Activated CD4-positive, alpha-beta memory T cell treated with anti-CD3 and anti-CD28 coated beads for 36 hours (primary cell): Measurements from ENCODE around the gene ZCRB1. TPM values are rescaled to one million over a fixed set of nuclear protein-coding genes. Genes with fewer than 3 reads are reported as not detected.
A peak's percentile ranks its signal among the peaks of the same experiment; 100 is the strongest.

Experiments used
- CTCF ChIA-PET: fragments of 350-600 bp; sonication (Branson Sonifier 250); formaldehyde crosslinking; loops from one replicate; lab custom pipeline; 2021; ENCODE audit warnings: antibody characterized with exemption, inconsistent platforms; lab: Charles Lee
- POLR2A ChIA-PET: fragments of 350-600 bp; sonication (Branson Sonifier 250); formaldehyde crosslinking; loops from one replicate; lab custom pipeline; 2021; ENCODE audit warnings: antibody characterized with exemption; lab: Charles Lee
- DNase-seq: peaks from one replicate; pipeline ENCODE4 v3.0.0-alpha.2; 2020
- H3K27ac Mint-ChIP-seq: one replicate; pipeline ENCODE4 v1.8.0; 2021; ENCODE audit warnings: mixed read lengths
- H3K27me3 Mint-ChIP-seq: one replicate; pipeline ENCODE4 v1.8.0; 2021; ENCODE audit warnings: mixed read lengths
- H3K36me3 Mint-ChIP-seq: one replicate; pipeline ENCODE4 v1.8.0; 2021; ENCODE audit warnings: mixed read lengths
- H3K4me1 Mint-ChIP-seq: one replicate; pipeline ENCODE4 v1.8.0; 2021; ENCODE audit warnings: low read depth, mixed read lengths
- H3K4me3 Mint-ChIP-seq: one replicate; pipeline ENCODE4 v1.8.0; 2021; ENCODE audit warnings: mild to moderate bottlenecking, mixed read lengths
- H3K9me3 Mint-ChIP-seq: one replicate; pipeline ENCODE4 v1.8.0; 2021; ENCODE audit warnings: mixed read lengths
- intact Hi-C: fragments of 100-400 bp; cut with micrococcal nuclease; formaldehyde crosslinking; loops from one replicate; pipeline ENCODE4 v1.15.1; 2023
- total RNA-seq, 2 experiments: library from RNA; stranded (reverse); gene quantifications; one replicate each; pipeline ENCODE4 v1.2.3, GENCODE V29; 2021

ZCRB1 gene
- total RNA-seq, 2 experiments from 2014 or later, result 80.1 to 88.1 TPM

GRCh38 chr12:42326541-42327226 is 790 bp upstream of the ZCRB1 start:
- intact Hi-C loops, result loop anchor here (1.0 to 5.0 kb wide), 8 partner anchors 16 to 228 kb away; no protein-coding TSS in a partner anchor
- Mint-ChIP-seq H3K4me3 (peak overlapping the region; percentile 91), H3K27ac (peak overlapping the region; percentile 91), H3K9me3 (no peaks in the 10 kb centered on the region), H3K36me3 (peaks cover 11% of the 10 kb centered on the region), H3K27me3 (no peaks in the 10 kb centered on the region), H3K4me1 (peaks cover 46% of the 10 kb centered on the region)
- ChIA-PET CTCF (interaction anchor here (0.9 to 2.8 kb wide), 4 partner anchors 9 to 200 kb away, joined by 3 to 8 read pairs (median 4); partner anchors contain the start of gene GXYLT1), POLR2A (interaction anchor here (0.6 to 1.6 kb wide), 2 partner anchors 18 to 28 kb away, joined by 3 to 7 read pairs; no protein-coding TSS in a partner anchor)
- DNase-seq, result peak; percentile 25

- no peak for DNase-seq
- Mint-ChIP-seq H3K36me3 (peaks cover 16% of the 10 kb centered on the region), H3K4me1 (peaks cover 36% of the 10 kb centered on the region), H3K9me3 (no peaks in the 10 kb centered on the region), H3K27me3 (no peaks in the 10 kb centered on the region), H3K4me3 (peak overlapping the region; percentile 91), H3K27ac (peak overlapping the region; percentile 91)
- intact Hi-C loops, result loop anchor here (5.0 kb wide), 1 partner anchor 37 kb away; no protein-coding TSS in a partner anchor
- CTCF ChIA-PET, result interaction anchor here (0.6 to 2.8 kb wide), 3 partner anchors 21 to 89 kb away, joined by 3 to 8 read pairs (median 3); no protein-coding TSS in a partner anchor
- POLR2A ChIA-PET, result interaction anchor here (1.6 kb wide), 1 partner anchor 20 kb away, joined by 3 read pairs; no protein-coding TSS in a partner anchor
Observed at GRCh38 chr12:42325326-42325652, 605 bp downstream of the ZCRB1 start.

GRCh38 chr12:42323856-42324255 is 2.0 kb downstream of the ZCRB1 start:
- Mint-ChIP-seq H3K27ac (no peak overlapping the region), H3K9me3 (no peaks in the 10 kb centered on the region), H3K4me3 (no peak overlapping the region), H3K36me3 (peaks cover 16% of the 10 kb centered on the region), H3K4me1 (peaks cover 28% of the 10 kb centered on the region), H3K27me3 (no peaks in the 10 kb centered on the region)
- no peak for DNase-seq
- intact Hi-C loops, result no loop called here
- ChIA-PET POLR2A (no interaction called here), CTCF (interaction anchor here (1.1 to 1.5 kb wide), 2 partner anchors 8 to 19 kb away, joined by 3 to 5 read pairs; no protein-coding TSS in a partner anchor)

GRCh38 chr12:42322567-42322966 is 3.3 kb downstream of the ZCRB1 start:
- Mint-ChIP-seq H3K27ac (no peak overlapping the region), H3K27me3 (no peaks in the 10 kb centered on the region), H3K9me3 (no peaks in the 10 kb centered on the region), H3K4me1 (peaks cover 17% of the 10 kb centered on the region), H3K36me3 (peaks cover 17% of the 10 kb centered on the region), H3K4me3 (no peak overlapping the region)
- CTCF ChIA-PET, result interaction anchor here (0.9 to 1.5 kb wide), 2 partner anchors 9 to 26 kb away, joined by 4 to 5 read pairs; no protein-coding TSS in a partner anchor
- no peak for DNase-seq
- intact Hi-C loops, result no loop called here
- POLR2A ChIA-PET, result no interaction called here

DNA sequence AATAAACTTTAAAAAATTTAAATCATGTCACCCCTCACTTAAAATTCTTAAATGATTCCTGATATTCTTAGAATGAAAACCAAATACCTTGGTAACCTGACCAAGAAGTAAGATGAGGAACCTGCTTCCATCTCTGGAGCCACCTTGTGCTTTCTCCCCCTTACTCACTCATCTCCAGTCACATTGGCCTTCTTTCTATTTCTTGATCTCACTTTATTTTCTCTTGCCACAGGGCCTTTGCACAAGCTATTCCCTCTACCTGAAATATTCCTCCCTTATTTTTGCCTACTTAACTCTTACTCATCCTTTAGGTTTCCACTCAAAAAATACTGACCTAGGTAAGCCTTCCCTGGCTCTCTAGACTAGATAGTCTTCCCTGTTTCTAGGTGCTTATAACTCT is 5.1 kb downstream of the ZCRB1 start:
- H3K27ac Mint-ChIP-seq, result no peak overlapping the region
- H3K36me3 Mint-ChIP-seq, result peaks cover 19% of the 10 kb centered on the region

GRCh38 chr12:42315108-42315507 is 10.8 kb downstream of the ZCRB1 start:
- H3K4me1 Mint-ChIP-seq, result no peaks in the 10 kb centered on the region
- no peaks in the 10 kb centered on the region for H3K27me3 Mint-ChIP-seq
- H3K36me3 Mint-ChIP-seq, result peaks cover 15% of the 10 kb centered on the region
- POLR2A ChIA-PET, result no interaction called here
- CTCF ChIA-PET, result interaction anchor here (0.6 to 1.2 kb wide), 2 partner anchors 17 to 1471 kb away, joined by 4 to 5 read pairs; no protein-coding TSS in a partner anchor
- H3K4me3 Mint-ChIP-seq, result no peak overlapping the region
- intact Hi-C loops, result no loop called here
- no peaks in the 10 kb centered on the region for H3K9me3 Mint-ChIP-seq
- no peak overlapping the region for H3K27ac Mint-ChIP-seq
- DNase-seq, result no peak

More for the DNA sequence above, 5.1 kb downstream of the ZCRB1 start:
- Mint-ChIP-seq H3K4me1 (peaks cover 10% of the 10 kb centered on the region), H3K27me3 (no peaks in the 10 kb centered on the region), H3K9me3 (no peaks in the 10 kb centered on the region), H3K4me3 (no peak overlapping the region)
- ChIA-PET CTCF (interaction anchor here (0.8 kb wide), 1 partner anchor 51 kb away, joined by 4 read pairs; no protein-coding TSS in a partner anchor), POLR2A (no interaction called here)
- intact Hi-C loops, result no loop called here
- no peak for DNase-seq

GRCh38 chr12:42309996-42310395 is 15.9 kb downstream of the ZCRB1 start:
- Mint-ChIP-seq H3K27me3 (no peaks in the 10 kb centered on the region), H3K36me3 (peaks cover 13% of the 10 kb centered on the region), H3K9me3 (no peaks in the 10 kb centered on the region), H3K4me1 (peaks cover 2% of the 10 kb centered on the region), H3K4me3 (no peak overlapping the region), H3K27ac (no peak overlapping the region)
- intact Hi-C loops, result no loop called here
- ChIA-PET CTCF (interaction anchor here (0.6 to 1.4 kb wide), 2 partner anchors 14 to 26 kb away, joined by 3 read pairs; no protein-coding TSS in a partner anchor), POLR2A (no interaction called here)
- no peak for DNase-seq

DNA sequence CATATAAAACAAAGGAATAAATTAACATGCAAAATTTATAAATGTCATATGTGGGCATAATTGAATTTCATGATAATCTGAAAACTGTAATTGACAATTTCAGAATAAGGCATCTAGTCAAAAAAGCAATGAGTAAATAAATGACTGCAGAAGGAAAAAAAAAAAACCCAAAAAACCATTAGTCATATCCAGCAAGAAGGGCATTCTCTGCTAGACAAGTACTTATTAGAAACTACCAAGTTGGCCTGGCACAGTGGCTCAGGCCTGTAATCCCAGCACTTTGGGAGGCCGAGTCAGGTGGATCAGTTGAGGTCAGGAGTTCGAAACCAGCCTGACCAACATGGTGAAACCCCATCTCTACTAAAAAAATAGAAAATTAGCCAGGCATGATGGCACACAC is 17.5 kb downstream of the ZCRB1 start:
- Mint-ChIP-seq H3K27ac (no peak overlapping the region), H3K4me3 (no peak overlapping the region), H3K27me3 (no peaks in the 10 kb centered on the region), H3K36me3 (peaks cover 11% of the 10 kb centered on the region), H3K4me1 (peaks cover 2% of the 10 kb centered on the region), H3K9me3 (no peaks in the 10 kb centered on the region)
- intact Hi-C loops, result no loop called here
- DNase-seq, result no peak
- POLR2A ChIA-PET, result no interaction called here
- CTCF ChIA-PET, result no interaction called here

DNA sequence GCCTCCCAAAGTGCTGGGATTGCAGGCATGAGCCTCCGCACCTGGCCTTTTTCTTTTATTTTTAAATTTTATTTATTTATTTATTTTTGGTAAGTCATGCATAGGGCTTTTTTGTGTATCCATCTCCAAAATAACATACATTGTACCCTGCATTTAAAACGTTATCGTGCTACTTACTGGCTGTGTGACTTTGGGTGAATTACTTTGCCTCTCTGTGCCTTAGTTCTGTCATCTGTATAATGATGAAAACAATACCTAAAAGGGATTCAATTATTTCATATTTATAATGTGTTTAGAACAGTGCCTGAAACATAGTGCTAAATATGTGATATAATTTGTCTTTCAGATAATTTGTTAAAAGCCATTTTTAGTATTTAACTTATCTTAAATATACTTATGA is 19.6 kb downstream of the ZCRB1 start:
- H3K4me1 Mint-ChIP-seq, result peaks cover 2% of the 10 kb centered on the region
- no peaks in the 10 kb centered on the region for H3K9me3 Mint-ChIP-seq
- intact Hi-C loops, result no loop called here
- no peak overlapping the region for H3K4me3 Mint-ChIP-seq
- ChIA-PET POLR2A (no interaction called here), CTCF (no interaction called here)
- H3K36me3 Mint-ChIP-seq, result peaks cover 5% of the 10 kb centered on the region
- no peaks in the 10 kb centered on the region for H3K27me3 Mint-ChIP-seq
- DNase-seq, result no peak
- H3K27ac Mint-ChIP-seq, result no peak overlapping the region

DNA sequence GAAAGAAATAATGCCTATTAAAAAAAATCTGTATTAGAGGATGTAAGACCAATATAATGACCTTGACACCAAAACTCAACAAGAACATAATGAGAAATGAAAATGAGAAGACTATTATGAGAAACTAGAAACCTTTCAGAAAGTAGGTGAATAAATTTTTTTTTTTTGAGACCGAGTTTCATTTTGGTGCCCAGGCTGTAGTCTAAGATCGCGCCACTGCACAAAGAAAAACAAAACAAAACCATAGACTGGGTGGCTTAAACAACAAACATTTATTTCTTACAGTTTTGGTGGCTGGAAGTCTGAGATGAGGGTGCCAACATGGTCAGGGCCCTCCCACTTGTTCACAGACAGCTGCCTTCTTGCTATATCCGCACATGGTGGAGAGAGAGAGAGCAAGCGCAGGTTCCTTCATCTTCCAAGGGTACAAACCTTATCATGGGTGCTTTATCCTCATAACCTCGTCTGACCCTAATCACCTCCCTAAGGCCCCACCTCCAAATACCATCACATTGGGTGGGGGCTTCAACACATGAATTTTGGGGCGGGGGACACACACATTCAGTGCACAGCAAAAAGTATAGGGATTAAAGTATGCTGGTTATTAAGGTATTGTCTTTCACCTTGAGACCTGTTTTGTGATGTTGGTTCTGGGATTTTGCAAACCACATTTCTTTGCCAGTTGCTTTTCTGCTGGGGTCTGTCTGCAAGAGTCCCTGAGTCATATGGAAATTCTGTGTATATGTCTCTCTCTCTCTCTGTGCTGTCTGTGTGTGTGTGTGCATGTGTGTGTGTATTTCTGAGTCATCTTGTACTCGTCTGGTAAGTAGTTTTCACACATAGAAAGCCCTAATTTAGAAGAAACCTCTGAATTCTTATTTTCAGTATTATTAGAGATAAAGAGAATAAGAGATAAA is 26.2 kb downstream of the ZCRB1 start:
- Mint-ChIP-seq H3K36me3 (no peaks in the 10 kb centered on the region), H3K4me3 (peak overlapping the region; percentile 71), H3K27me3 (no peaks in the 10 kb centered on the region), H3K9me3 (no peaks in the 10 kb centered on the region), H3K4me1 (peaks cover 17% of the 10 kb centered on the region), H3K27ac (peak overlapping the region; percentile 88)
- DNase-seq, result peak; percentile 89
- ChIA-PET POLR2A (interaction anchor here (0.6 to 0.8 kb wide), 2 partner anchors 27 to 73 kb away, joined by 5 to 7 read pairs; no protein-coding TSS in a partner anchor), CTCF (interaction anchor here (0.6 to 1.3 kb wide), 3 partner anchors 32 to 1061 kb away, joined by 3 to 6 read pairs (median 4); no protein-coding TSS in a partner anchor)
- intact Hi-C loops, result loop anchor here (1.0 to 5.0 kb wide), 7 partner anchors 27 to 202 kb away; partner anchors contain the start of genes PPHLN1 and ZCRB1

GRCh38 chr12:42298887-42299286 is 27.0 kb downstream of the ZCRB1 start:
- no peaks in the 10 kb centered on the region for H3K27me3 Mint-ChIP-seq
- H3K27ac Mint-ChIP-seq, result no peak overlapping the region
- ChIA-PET CTCF (interaction anchor here (0.7 to 1.3 kb wide), 3 partner anchors 33 to 73 kb away, joined by 3 to 6 read pairs (median 4); no protein-coding TSS in a partner anchor), POLR2A (interaction anchor here (0.6 to 0.8 kb wide), 2 partner anchors 28 to 74 kb away, joined by 5 to 7 read pairs; no protein-coding TSS in a partner anchor)
- intact Hi-C loops, result loop anchor here (5.0 kb wide), 2 partner anchors 37 to 202 kb away; no protein-coding TSS in a partner anchor
- H3K9me3 Mint-ChIP-seq, result no peaks in the 10 kb centered on the region
- no peaks in the 10 kb centered on the region for H3K36me3 Mint-ChIP-seq
- DNase-seq, result no peak
- no peak overlapping the region for H3K4me3 Mint-ChIP-seq
- H3K4me1 Mint-ChIP-seq, result peaks cover 17% of the 10 kb centered on the region
